IMR-90 (cell line): Measurements from ENCODE around the gene LRG1.

Experiments
- CHD1 ChIP-seq: IDR thresholded peaks from 2 replicates; pipeline ENCODE4 v1.6.1; 2012; ENCODE audit warnings: low read depth, low read length, improper control_type of control experiment
- CTCF ChIP-seq: conservative IDR thresholded peaks from 2 replicates; pipeline ENCODE4 v1.5.1; 2012; ENCODE audit warnings: mild to moderate bottlenecking, low read depth, low read length, improper control_type of control experiment
- ELK1 ChIP-seq: fragments of 150-350 bp; IDR thresholded peaks from 2 replicates; pipeline ENCODE4 v1.6.1; 2016; ENCODE audit warnings: low read depth, mild to moderate bottlenecking, low read length, moderate library complexity, borderline replicate concordance
- POLR2A ChIP-seq: IDR thresholded peaks from 2 replicates; pipeline ENCODE4 v1.6.1; 2012; ENCODE audit warnings: mild to moderate bottlenecking, low read depth, low read length
- RAD21 ChIP-seq: IDR thresholded peaks from 2 replicates; pipeline ENCODE4 v1.6.1; 2012; ENCODE audit warnings: low read length, improper control_type of control experiment
- RFX5 ChIP-seq: IDR thresholded peaks from 2 replicates; pipeline ENCODE4 v1.8.0; 2012; ENCODE audit warnings: low read depth, mild to moderate bottlenecking, low read length, moderate library complexity
- USF2 ChIP-seq: fragments of 150-350 bp; IDR thresholded peaks from 2 replicates; pipeline ENCODE4 v1.6.1; 2017; ENCODE audit warnings: mild to moderate bottlenecking, antibody characterized with exemption, low read length, low read depth

- TF ChIP-seq POLR2A (no peak), USF2 (no peak), CTCF (no peak), ELK1 (no peak), RFX5 (no peak), RAD21 (no peak), CHD1 (no peak)
Observed at GRCh38 chr19:4491446-4491845, 48.4 kb downstream of the LRG1 start.
